Activated T-cell treated with anti-CD3 and anti-CD28 coated beads, Interleukin-2, amount 50 U/mL, for 48 hours (primary cell): ENCODE measurements around the gene GDAP2.
A peak's percentile ranks its signal among the peaks of the same experiment; 100 is the strongest.
"Not testable (repeated sequence)": the region's sequence is repeated elsewhere in the genome, so short reads cannot be mapped to it uniquely, and the experiment has no call there.

Source experiments
- DNase-seq, 2 experiments: peaks; one replicate each; pipeline ENCODE4 v3.0.0-alpha.2; 2020

GDAP2 gene

GRCh38 chr1:117897551-117897950 lies 31.9 kb downstream of the GDAP2 start:
- no peak for DNase-seq

GRCh38 chr1:117895482-117896114 lies 33.8 kb downstream of the GDAP2 start:
- peak; percentile 68 to 74 for DNase-seq

GRCh38 chr1:117894078-117894477 lies 35.3 kb downstream of the GDAP2 start:
- DNase-seq = no peak

- no peak for DNase-seq
Measured at GRCh38 chr1:117892512-117892911, 36.9 kb downstream of the GDAP2 start.

GRCh38 chr1:117890452-117890851 lies 39.0 kb downstream of the GDAP2 start:
- DNase-seq = no peak

GRCh38 chr1:117886101-117886795 lies 43.2 kb downstream of the GDAP2 start:
- no peak for DNase-seq

- no peak for DNase-seq
Measured at GRCh38 chr1:117883616-117884015, 45.8 kb downstream of the GDAP2 start.

- DNase-seq = no peak
Measured at GRCh38 chr1:117879284-117879683, 50.1 kb downstream of the GDAP2 start.

- no peak for DNase-seq
Measured at GRCh38 chr1:117877823-117878222, 51.6 kb downstream of the GDAP2 start.

- DNase-seq = no peak
Measured at GRCh38 chr1:117871013-117871412, 58.4 kb downstream of the GDAP2 start.

- no peak for DNase-seq
Measured at GRCh38 chr1:117861694-117862093, 67.7 kb downstream of the GDAP2 start.

GRCh38 chr1:117860896-117861610 lies 68.4 kb downstream of the GDAP2 start:
- DNase-seq = no peak

GRCh38 chr1:117859901-117860300 lies 69.5 kb downstream of the GDAP2 start:
- no peak for DNase-seq

- DNase-seq = no peak
Measured at GRCh38 chr1:117857418-117857817, 72.0 kb downstream of the GDAP2 start.

- no peak for DNase-seq
Measured at GRCh38 chr1:117852853-117853553, 76.4 kb downstream of the GDAP2 start.

GRCh38 chr1:117851687-117852086 lies 77.7 kb downstream of the GDAP2 start:
- no peak for DNase-seq

GRCh38 chr1:117846674-117847425 lies 82.6 kb downstream of the GDAP2 start:
- DNase-seq = no peak

GRCh38 chr1:117844478-117844877 lies 84.9 kb downstream of the GDAP2 start:
- DNase-seq = not testable (repeated sequence)

GRCh38 chr1:117843791-117844190 lies 85.6 kb downstream of the GDAP2 start:
- no peak for DNase-seq

GRCh38 chr1:117842408-117843170 lies 86.8 kb downstream of the GDAP2 start:
- DNase-seq = no peak

GRCh38 chr1:117841117-117841650 lies 88.2 kb downstream of the GDAP2 start:
- no peak for DNase-seq

- DNase-seq = no peak
Measured at GRCh38 chr1:117838911-117839310, 90.5 kb downstream of the GDAP2 start.
